Sigmoid colon (tissue), 7 donors: ENCODE measurements around the gene GON4L. TPM values are rescaled to one million over a fixed set of nuclear protein-coding genes. Genes with fewer than 3 reads are reported as not detected.
A peak's percentile ranks its signal among the peaks of the same experiment; 100 is the strongest.
"Not testable (repeated sequence)": the region's sequence is repeated elsewhere in the genome, so short reads cannot be mapped to it uniquely, and the experiment has no call there.

Experiments used
- DNase-seq: peaks from one replicate; pipeline ENCODE4 v3.0.0-alpha.2; 2019
- H3K27ac ChIP-seq, 4 donors: fragments of 200-600 bp; sonication (generic); one replicate each; pipeline ENCODE4 v1.5.1; 2016 to 2019; ENCODE audit warnings: mild to moderate bottlenecking in 1 of 4
- H3K27me3 ChIP-seq, 3 donors: fragments of 200-600 bp; sonication (generic); one replicate each; pipeline ENCODE4 v1.5.1; 2019; ENCODE audit warnings: mild to moderate bottlenecking in 1 of 3
- H3K36me3 ChIP-seq, 4 donors: fragments of 200-600 bp; sonication (generic); one replicate each; pipeline ENCODE4 v1.5.1; 2016 to 2019
- H3K4me1 ChIP-seq, 4 donors: fragments of 200-600 bp; sonication (generic); one replicate each; pipeline ENCODE4 v1.5.1; 2017 to 2019
- H3K4me3 ChIP-seq, 4 donors: fragments of 200-600 bp; sonication (generic); one replicate each; pipeline ENCODE4 v1.5.1; 2017 to 2019; ENCODE audit warnings: mild to moderate bottlenecking in 2 of 4, moderate library complexity in 1 of 4
- H3K9me3 ChIP-seq, 4 donors: fragments of 200-600 bp in 3 of 4; sonication (generic) in 3 of 4; one replicate each; pipeline versions ENCODE4 v1.5.1 to v1.6.1; 2013 to 2019
- CTCF ChIP-seq, 4 experiments: fragments of 450-650 bp in 3 of 4; fragments of 200-600 bp in 1 of 4; IDR thresholded peaks; one replicate each; pipeline ENCODE4 v1.5.1; 2016 to 2019; ENCODE audit warnings: antibody characterized with exemption in 4 of 4, mild to moderate bottlenecking in 3 of 4, moderate library complexity in 2 of 4
- EP300 ChIP-seq, 4 donors: sonication (generic); formaldehyde crosslinking; IDR thresholded peaks; one replicate each; pipeline ENCODE4 v1.6.1; 2017; ENCODE audit warnings: antibody characterized with exemption in 4 of 4
- POLR2A ChIP-seq, 2 donors: fragments of 450-650 bp; IDR thresholded peaks; one replicate each; pipeline ENCODE4 v1.6.1; 2016; ENCODE audit warnings: antibody characterized with exemption in 2 of 2, mild to moderate bottlenecking in 2 of 2, moderate library complexity in 2 of 2
- POLR2AphosphoS5 ChIP-seq, 4 donors: sonication (generic); formaldehyde crosslinking; IDR thresholded peaks; one replicate each; pipeline ENCODE4 v1.6.1; 2017; ENCODE audit warnings: antibody characterized with exemption in 4 of 4
- WGBS, 2 donors: extraction: QIAGEN DNeasy Blood & Tissue Kit; methylation state at CpG; one replicate each; pipeline ENCODE4 v1.1.7; 2013; 5-methylcytosine and 5-hydroxymethylcytosine counted together
- intact Hi-C: fragments of 100-400 bp; cut with DNase I; formaldehyde crosslinking; loops from one replicate; pipeline ENCODE4 v1.15.1; 2023
- polyA plus RNA-seq, 3 donors: library from polyadenylated mRNA; stranded (reverse); fragments of 200-250 nt; gene quantifications; one replicate each; pipeline ENCODE4 v1.2.3, GENCODE V29; 2013
- total RNA-seq, 4 donors: library from RNA; depleted of rRNA; stranded (reverse); fragments of >200 nt; gene quantifications; one replicate each; pipeline ENCODE4 v1.1.0, GENCODE V29; 2016
- donor health status: healthy with polysubstance abuse.
- donor health status: Bipolar disorder and iron deficiency.
- donor health status: healthy.

GON4L gene
- total and polyA plus RNA-seq, 7 donors: 3.5 to 45.7 (median 25.7) TPM

GRCh38 chr1:155745284-155746228 lies 111.5 kb downstream of the GON4L start:
- 0% methylated on average over 48 to 49 of the region's 77 CpGs for WGBS, 2 donors
- intact Hi-C loops: loop anchor here (2.0 kb wide), 1 partner anchor 57 kb away; the partner anchor contains the start of genes DAP3 and YY1AP1
- H3K27ac ChIP-seq: peak overlapping the region; percentile 72 to 83 (median 80)
- peaks cover 0 to 17% (median 2%) of the 10 kb centered on the region in 4 donors for H3K36me3 ChIP-seq
- TF ChIP-seq POLR2A (IDR thresholded peaks at IDR 0.05): peak in 1 of 2 donors; percentile 27
- TF ChIP-seq POLR2AphosphoS5 (IDR thresholded peaks at IDR 0.05): peak; percentile 9 to 74 (median 67)
- DNase-seq: peak; percentile 98
- not testable (repeated sequence) for H3K9me3 ChIP-seq, H3K27me3 ChIP-seq, H3K4me1 ChIP-seq
- peak overlapping the region; percentile 47 to 61 (median 60) for H3K4me3 ChIP-seq

GRCh38 chr1:155744711-155745283 lies 112.2 kb downstream of the GON4L start:
- intact Hi-C loops: loop anchor here (2.0 kb wide), 1 partner anchor 56 kb away; the partner anchor contains the start of genes DAP3 and YY1AP1
- no peaks in the 10 kb centered on the region for H3K9me3 ChIP-seq
- H3K27me3 ChIP-seq: no peaks in the 10 kb centered on the region
- H3K4me1 ChIP-seq: peaks cover 0 to 6% (median 6%) of the 10 kb centered on the region in 4 donors
- peak overlapping the region; percentile 72 to 83 (median 80) for H3K27ac ChIP-seq
- H3K4me3 ChIP-seq: peak overlapping the region; percentile 47 to 61 (median 60)
- H3K36me3 ChIP-seq: peaks cover 0 to 17% (median 2%) of the 10 kb centered on the region in 4 donors
- DNase-seq: no peak
- 70 to 80% methylated on average over 9 of the region's 9 CpGs for WGBS, 2 donors
- TF ChIP-seq POLR2A (IDR thresholded peaks at IDR 0.05) (no peak), EP300 (IDR thresholded peaks at IDR 0.05) (no peak), CTCF (IDR thresholded peaks at IDR 0.05) (no peak), POLR2AphosphoS5 (IDR thresholded peaks at IDR 0.05) (no peak)

- no peak overlapping the region for H3K27ac ChIP-seq
- no peaks in the 10 kb centered on the region for H3K27me3 ChIP-seq
- no peak for DNase-seq
- H3K4me1 ChIP-seq: peaks cover 0 to 6% (median 6%) of the 10 kb centered on the region in 4 donors
- no peaks in the 10 kb centered on the region for H3K9me3 ChIP-seq
- H3K4me3 ChIP-seq: no peak overlapping the region
- no peak for TF ChIP-seq POLR2A (IDR thresholded peaks at IDR 0.05)
- WGBS, 2 donors: 88 to 94% methylated on average over 10 of the region's 10 CpGs
- H3K36me3 ChIP-seq: peaks cover 0 to 23% (median 10%) of the 10 kb centered on the region in 4 donors
- intact Hi-C loops: no loop called here
Measured at GRCh38 chr1:155741908-155742307, 115.1 kb downstream of the GON4L start.

- H3K27me3 ChIP-seq: no peaks in the 10 kb centered on the region
- peaks cover 0 to 30% (median 12%) of the 10 kb centered on the region in 4 donors for H3K36me3 ChIP-seq
- no peak overlapping the region for H3K4me3 ChIP-seq
- no peak overlapping the region for H3K27ac ChIP-seq
- WGBS, 2 donors: 86 to 91% methylated on average over 8 of the region's 8 CpGs
- H3K4me1 ChIP-seq: peaks cover 0 to 6% (median 6%) of the 10 kb centered on the region in 4 donors
- intact Hi-C loops: no loop called here
- TF ChIP-seq CTCF (IDR thresholded peaks at IDR 0.05): no peak
- TF ChIP-seq EP300 (IDR thresholded peaks at IDR 0.05): no peak
- TF ChIP-seq POLR2AphosphoS5 (IDR thresholded peaks at IDR 0.05): no peak
- TF ChIP-seq POLR2A (IDR thresholded peaks at IDR 0.05): no peak
- no peak for DNase-seq
- no peaks in the 10 kb centered on the region for H3K9me3 ChIP-seq
Measured at GRCh38 chr1:155740995-155741394, 116.0 kb downstream of the GON4L start.

- DNase-seq: peak; percentile 66
- Histone ChIP-seq H3K4me1 (no peaks in the 10 kb centered on the region), H3K27me3 (no peaks in the 10 kb centered on the region), H3K4me3 (no peak overlapping the region), H3K9me3 (no peaks in the 10 kb centered on the region), H3K27ac (no peak overlapping the region), H3K36me3 (peaks cover 0 to 59% (median 6%) of the 10 kb centered on the region in 4 donors)
- TF ChIP-seq CTCF (IDR thresholded peaks at IDR 0.05): peak in 2 of 4 experiments; percentile 38 to 57
- TF ChIP-seq POLR2A (IDR thresholded peaks at IDR 0.05): no peak
- no peak for TF ChIP-seq POLR2AphosphoS5 (IDR thresholded peaks at IDR 0.05)
- WGBS, 2 donors: 66 to 70% methylated on average over 12 of the region's 12 CpGs
- intact Hi-C loops: no loop called here
Measured at GRCh38 chr1:155729031-155729898, 127.7 kb downstream of the GON4L start.
